HL-60 (cell line): ENCODE measurements around the gene LMO4.

Source experiments
- DNase-seq, 2 experiments: peaks; one replicate each; pipeline ENCODE4 v3.0.0-alpha.2; 2010 to 2020; ENCODE audit warnings: low read depth in 1 of 2, low spot score in 1 of 2
- H3K27ac ChIP-seq: fragments of 250-450 bp; sonication (Bioruptor Pico); replicated peaks from 2 replicates; pipeline ENCODE4 v1.5.1; 2020; ENCODE audit warnings: mild to moderate bottlenecking, moderate library complexity
- H3K27me3 ChIP-seq: fragments of 250-450 bp; sonication (Bioruptor Pico); 2 replicates; pipeline ENCODE4 v1.5.1; 2021; ENCODE audit warnings: mild to moderate bottlenecking, moderate library complexity; ENCODE audit not compliant: insufficient read depth, poor library complexity, severe bottlenecking
- H3K4me3 ChIP-seq: replicated peaks from 2 replicates; pipeline ENCODE4 v1.5.1; 2011; ENCODE audit warnings: mild to moderate bottlenecking, control low read depth, low read length; ENCODE audit not compliant: insufficient read depth
- GABPA ChIP-seq: IDR thresholded peaks from 2 replicates; pipeline ENCODE4 v1.6.1; 2012; ENCODE audit warnings: low read depth
- POLR2AphosphoS5 ChIP-seq: IDR thresholded peaks from 2 replicates; pipeline ENCODE4 v1.6.1; 2012; ENCODE audit warnings: low read depth
- SPI1 ChIP-seq: IDR thresholded peaks from 2 replicates; pipeline ENCODE4 v1.6.1; 2012; ENCODE audit warnings: low read depth, mild to moderate bottlenecking, borderline replicate concordance
- TF ChIP-seq, protein P1 (sequence below): IDR thresholded peaks from 2 replicates; pipeline ENCODE4 v1.6.1; 2012; ENCODE audit warnings: low read depth; ENCODE audit not compliant: insufficient replicate concordance
- TF ChIP-seq, protein P2 (sequence below): IDR thresholded peaks from one replicate; pipeline ENCODE4 v1.5.1; 2011; ENCODE audit warnings: low read length, control low read depth, inconsistent platforms; ENCODE audit not compliant: insufficient read depth

The LMO4 gene

DNA sequence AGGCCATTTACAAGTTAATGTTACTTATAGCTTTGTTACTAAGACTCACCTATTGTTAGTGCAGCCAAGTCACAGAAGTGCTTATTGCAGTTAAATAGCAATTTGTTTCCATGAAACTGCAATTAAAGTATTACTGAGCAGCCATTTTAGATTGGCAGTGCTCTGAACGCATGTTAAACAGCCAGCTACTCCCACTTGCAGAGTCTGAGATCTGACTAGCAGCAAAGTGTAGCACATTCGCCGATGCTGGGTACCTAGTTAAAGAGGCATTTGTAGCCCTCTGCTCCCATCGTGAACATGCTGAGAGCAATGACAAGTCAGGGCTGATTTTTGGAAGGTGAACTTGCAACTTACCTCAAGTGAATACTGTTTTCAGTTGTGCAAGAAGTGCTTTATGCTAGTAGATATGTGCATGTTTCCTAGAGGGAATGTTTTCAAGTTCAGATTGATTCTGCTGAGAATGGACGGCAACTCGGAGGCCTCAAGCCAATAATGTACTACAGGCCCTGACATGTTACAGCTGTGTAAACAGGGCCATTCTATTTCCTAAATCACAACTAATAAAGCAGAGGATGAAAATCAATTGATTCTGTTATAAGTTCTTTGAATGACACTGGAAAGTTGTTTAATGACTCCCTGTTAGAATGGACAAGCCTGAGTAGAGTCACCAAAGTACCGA lies 19.8 kb downstream of the LMO4 start:
- Histone ChIP-seq H3K27me3 (no peaks in the 10 kb centered on the region), H3K27ac (no peak overlapping the region), H3K4me3 (no peak overlapping the region)
- no peak for DNase-seq
- TF ChIP-seq POLR2AphosphoS5 (peak; percentile 27; the same call in 1 of the 2 replicates), SPI1 (no peak)

DNA sequence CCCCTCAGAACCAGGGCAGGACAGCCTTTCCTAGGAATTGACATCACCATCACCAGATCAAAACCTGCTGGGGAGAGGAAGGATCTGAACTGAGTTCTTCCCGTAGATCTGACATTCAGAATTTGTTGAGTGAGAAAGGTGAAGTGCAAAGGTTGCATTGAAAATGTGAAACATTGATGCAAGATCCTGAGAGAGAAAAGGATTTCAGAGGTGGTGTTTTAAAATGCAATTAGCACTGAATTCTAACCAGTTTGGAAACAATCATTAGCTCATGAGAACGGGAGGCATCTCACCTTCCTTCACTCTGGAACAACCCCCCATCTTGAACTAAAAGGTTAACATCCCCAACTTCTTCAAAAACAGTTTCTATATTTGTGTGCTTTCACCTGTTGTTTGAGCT lies 20.4 kb downstream of the LMO4 start:
- no peak for DNase-seq
- no peak for TF ChIP-seq SPI1
- TF ChIP-seq, protein P1, sequence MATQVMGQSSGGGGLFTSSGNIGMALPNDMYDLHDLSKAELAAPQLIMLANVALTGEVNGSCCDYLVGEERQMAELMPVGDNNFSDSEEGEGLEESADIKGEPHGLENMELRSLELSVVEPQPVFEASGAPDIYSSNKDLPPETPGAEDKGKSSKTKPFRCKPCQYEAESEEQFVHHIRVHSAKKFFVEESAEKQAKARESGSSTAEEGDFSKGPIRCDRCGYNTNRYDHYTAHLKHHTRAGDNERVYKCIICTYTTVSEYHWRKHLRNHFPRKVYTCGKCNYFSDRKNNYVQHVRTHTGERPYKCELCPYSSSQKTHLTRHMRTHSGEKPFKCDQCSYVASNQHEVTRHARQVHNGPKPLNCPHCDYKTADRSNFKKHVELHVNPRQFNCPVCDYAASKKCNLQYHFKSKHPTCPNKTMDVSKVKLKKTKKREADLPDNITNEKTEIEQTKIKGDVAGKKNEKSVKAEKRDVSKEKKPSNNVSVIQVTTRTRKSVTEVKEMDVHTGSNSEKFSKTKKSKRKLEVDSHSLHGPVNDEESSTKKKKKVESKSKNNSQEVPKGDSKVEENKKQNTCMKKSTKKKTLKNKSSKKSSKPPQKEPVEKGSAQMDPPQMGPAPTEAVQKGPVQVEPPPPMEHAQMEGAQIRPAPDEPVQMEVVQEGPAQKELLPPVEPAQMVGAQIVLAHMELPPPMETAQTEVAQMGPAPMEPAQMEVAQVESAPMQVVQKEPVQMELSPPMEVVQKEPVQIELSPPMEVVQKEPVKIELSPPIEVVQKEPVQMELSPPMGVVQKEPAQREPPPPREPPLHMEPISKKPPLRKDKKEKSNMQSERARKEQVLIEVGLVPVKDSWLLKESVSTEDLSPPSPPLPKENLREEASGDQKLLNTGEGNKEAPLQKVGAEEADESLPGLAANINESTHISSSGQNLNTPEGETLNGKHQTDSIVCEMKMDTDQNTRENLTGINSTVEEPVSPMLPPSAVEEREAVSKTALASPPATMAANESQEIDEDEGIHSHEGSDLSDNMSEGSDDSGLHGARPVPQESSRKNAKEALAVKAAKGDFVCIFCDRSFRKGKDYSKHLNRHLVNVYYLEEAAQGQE = no peak
- TF ChIP-seq, protein P2, sequence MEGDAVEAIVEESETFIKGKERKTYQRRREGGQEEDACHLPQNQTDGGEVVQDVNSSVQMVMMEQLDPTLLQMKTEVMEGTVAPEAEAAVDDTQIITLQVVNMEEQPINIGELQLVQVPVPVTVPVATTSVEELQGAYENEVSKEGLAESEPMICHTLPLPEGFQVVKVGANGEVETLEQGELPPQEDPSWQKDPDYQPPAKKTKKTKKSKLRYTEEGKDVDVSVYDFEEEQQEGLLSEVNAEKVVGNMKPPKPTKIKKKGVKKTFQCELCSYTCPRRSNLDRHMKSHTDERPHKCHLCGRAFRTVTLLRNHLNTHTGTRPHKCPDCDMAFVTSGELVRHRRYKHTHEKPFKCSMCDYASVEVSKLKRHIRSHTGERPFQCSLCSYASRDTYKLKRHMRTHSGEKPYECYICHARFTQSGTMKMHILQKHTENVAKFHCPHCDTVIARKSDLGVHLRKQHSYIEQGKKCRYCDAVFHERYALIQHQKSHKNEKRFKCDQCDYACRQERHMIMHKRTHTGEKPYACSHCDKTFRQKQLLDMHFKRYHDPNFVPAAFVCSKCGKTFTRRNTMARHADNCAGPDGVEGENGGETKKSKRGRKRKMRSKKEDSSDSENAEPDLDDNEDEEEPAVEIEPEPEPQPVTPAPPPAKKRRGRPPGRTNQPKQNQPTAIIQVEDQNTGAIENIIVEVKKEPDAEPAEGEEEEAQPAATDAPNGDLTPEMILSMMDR = no peak
- Histone ChIP-seq H3K4me3 (no peak overlapping the region), H3K27ac (no peak overlapping the region), H3K27me3 (no peaks in the 10 kb centered on the region)

DNA sequence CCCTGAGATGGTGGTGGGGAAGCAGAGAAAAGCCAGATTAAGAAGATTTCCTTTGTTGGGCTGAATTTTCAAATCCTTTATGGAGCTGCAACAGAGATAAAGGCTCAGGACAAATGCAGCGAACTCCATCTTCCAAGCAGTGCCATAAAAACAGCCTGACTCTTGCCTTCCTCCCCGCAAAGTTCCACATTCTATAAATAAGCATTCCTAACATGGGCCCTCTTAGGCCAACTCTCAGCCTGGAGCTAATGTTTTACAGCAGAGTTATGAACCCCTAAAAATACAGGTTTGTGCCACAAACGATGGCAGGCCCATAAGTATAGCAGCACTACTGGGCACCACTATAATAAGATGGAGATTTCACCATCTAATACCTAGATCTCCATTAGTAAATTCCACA lies 27.2 kb downstream of the LMO4 start:
- H3K27ac ChIP-seq = no peak overlapping the region
- DNase-seq = no peak
- no peak overlapping the region for H3K4me3 ChIP-seq
- no peaks in the 10 kb centered on the region for H3K27me3 ChIP-seq
- TF ChIP-seq, protein P1 = no peak
- TF ChIP-seq, protein P2 = no peak
- TF ChIP-seq POLR2AphosphoS5 (no peak), SPI1 (no peak), GABPA (no peak)

DNA sequence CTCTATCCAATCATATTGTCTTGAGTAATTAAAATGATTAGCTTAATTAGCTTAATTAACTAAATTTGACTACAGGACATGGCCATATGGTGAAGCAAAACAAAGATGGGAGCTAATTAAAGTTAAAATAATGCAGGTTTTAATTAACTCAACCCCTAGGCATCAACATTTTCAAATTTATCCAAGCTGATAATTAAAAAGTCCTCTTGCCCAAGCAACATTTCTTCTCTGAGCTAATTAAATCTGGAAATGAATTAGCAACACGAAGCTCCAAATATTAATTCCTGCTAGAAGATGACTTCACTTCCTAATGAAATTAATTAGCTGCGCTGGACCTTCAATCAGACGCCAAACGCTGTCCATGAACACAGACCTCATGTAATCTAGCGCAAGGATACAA lies 27.9 kb downstream of the LMO4 start:
- Histone ChIP-seq H3K4me3 (no peak overlapping the region), H3K27ac (no peak overlapping the region), H3K27me3 (no peaks in the 10 kb centered on the region)
- TF ChIP-seq, protein P2 = no peak
- no peak for TF ChIP-seq SPI1
- no peak for TF ChIP-seq GABPA
- TF ChIP-seq POLR2AphosphoS5 = no peak
- DNase-seq = no peak
